ENCODE results near the gene TAF1B. TPM values are rescaled to one million over a fixed set of nuclear protein-coding genes. Genes with fewer than 3 reads are reported as not detected.

The TAF1B gene
- total and polyA plus RNA-seq, 2 experiments from 2014 or later: 8.0 to 19.4 TPM

DNA sequence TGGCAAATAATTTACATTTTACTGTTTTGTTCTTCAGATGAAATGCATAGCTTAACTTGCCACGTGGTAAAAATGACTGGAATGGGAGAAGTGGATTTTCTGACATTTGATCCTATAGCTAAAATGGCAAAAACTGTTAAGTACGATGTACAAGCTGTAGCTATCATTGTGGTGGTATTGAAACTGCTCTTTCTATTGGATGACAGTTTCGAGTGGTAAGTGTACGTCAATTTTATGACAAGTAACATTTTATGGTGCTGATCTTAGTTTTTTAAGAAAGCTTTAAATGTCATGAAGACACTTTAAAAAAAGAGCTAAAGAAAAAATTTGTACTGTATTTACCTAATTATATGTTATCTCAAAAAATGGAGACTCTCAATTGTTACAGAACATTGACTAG is 67.4 kb downstream of the TAF1B start:
- WGBS (ENCODE audit: low lambda C conversion rate, missing lambda C conversion rate): 85% methylated on average over 4 of the region's 4 CpGs
- H3K36me3 ChIP-seq (replicated peaks; ENCODE audit: insufficient read depth, low read depth): no peaks in the 10 kb centered on the region
- H3K4me1 ChIP-seq (ENCODE audit: insufficient read depth): no peaks in the 10 kb centered on the region

DNA sequence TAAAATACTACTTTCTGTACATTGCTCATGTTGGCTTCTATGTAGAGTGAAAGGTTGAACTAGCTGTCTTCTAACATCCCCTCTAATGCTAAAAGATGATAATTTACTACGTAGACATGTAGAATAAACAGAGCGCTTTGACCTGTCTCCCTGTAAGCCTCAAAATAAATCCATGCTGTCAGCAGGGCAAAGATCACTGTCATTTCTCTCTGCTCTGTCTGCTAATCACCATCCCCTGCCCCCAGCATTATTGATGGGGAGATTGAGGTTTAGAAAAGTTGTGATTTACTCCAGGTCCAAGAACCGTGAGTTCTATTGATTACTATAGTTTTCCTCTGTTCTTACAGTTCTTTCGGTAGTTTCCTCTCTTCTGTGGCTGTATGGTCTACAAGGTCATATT is 69.2 kb downstream of the TAF1B start:
- H3K9me2 ChIP-seq (replicated peaks; ENCODE audit: insufficient read depth): no peaks in the 10 kb centered on the region
- no peak overlapping the region for H3K27ac ChIP-seq
- TF ChIP-seq, protein P1, sequence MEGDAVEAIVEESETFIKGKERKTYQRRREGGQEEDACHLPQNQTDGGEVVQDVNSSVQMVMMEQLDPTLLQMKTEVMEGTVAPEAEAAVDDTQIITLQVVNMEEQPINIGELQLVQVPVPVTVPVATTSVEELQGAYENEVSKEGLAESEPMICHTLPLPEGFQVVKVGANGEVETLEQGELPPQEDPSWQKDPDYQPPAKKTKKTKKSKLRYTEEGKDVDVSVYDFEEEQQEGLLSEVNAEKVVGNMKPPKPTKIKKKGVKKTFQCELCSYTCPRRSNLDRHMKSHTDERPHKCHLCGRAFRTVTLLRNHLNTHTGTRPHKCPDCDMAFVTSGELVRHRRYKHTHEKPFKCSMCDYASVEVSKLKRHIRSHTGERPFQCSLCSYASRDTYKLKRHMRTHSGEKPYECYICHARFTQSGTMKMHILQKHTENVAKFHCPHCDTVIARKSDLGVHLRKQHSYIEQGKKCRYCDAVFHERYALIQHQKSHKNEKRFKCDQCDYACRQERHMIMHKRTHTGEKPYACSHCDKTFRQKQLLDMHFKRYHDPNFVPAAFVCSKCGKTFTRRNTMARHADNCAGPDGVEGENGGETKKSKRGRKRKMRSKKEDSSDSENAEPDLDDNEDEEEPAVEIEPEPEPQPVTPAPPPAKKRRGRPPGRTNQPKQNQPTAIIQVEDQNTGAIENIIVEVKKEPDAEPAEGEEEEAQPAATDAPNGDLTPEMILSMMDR (IDR thresholded peaks at IDR 0.05; ENCODE audit: poor library complexity): no peak
- TF ChIP-seq EZH2 (IDR thresholded peaks at IDR 0.05; ENCODE audit: borderline replicate concordance) (no peak), EZH2phosphoT487 (IDR thresholded peaks at IDR 0.05; ENCODE audit: low read depth, severe bottlenecking, unreplicated experiment) (no peak)
- no peaks in the 10 kb centered on the region for H3K27me3 ChIP-seq
- no peak overlapping the region for H2AFZ ChIP-seq
- no peak overlapping the region for H3K4me2 ChIP-seq
- WGBS (ENCODE audit: low lambda C conversion rate, missing lambda C conversion rate): 63% methylated on average over 4 of the region's 4 CpGs
- H4K20me1 ChIP-seq (ENCODE audit: insufficient read depth, poor library complexity, severe bottlenecking): no peaks in the 10 kb centered on the region
- no peak overlapping the region for H3K4me3 ChIP-seq
- no peaks in the 10 kb centered on the region for H3K36me3 ChIP-seq (replicated peaks; ENCODE audit: insufficient read depth, low read depth)
- no peaks in the 10 kb centered on the region for H3K79me2 ChIP-seq
- H3K4me1 ChIP-seq (ENCODE audit: insufficient read depth): no peaks in the 10 kb centered on the region
- no peaks in the 10 kb centered on the region for H3K9me3 ChIP-seq (ENCODE audit: low read depth)
- DNase-seq (ENCODE audit: low spot score): no peak

More for the DNA sequence above, 67.4 kb downstream of the TAF1B start:
- Histone ChIP-seq H3K9me3 (ENCODE audit: low read depth) (no peaks in the 10 kb centered on the region), H3K27ac (no peak overlapping the region), H2AFZ (no peak overlapping the region), H3K27me3 (no peaks in the 10 kb centered on the region), H3K4me2 (no peak overlapping the region), H3K79me2 (no peaks in the 10 kb centered on the region), H4K20me1 (ENCODE audit: insufficient read depth, poor library complexity, severe bottlenecking) (no peaks in the 10 kb centered on the region), H3K4me3 (no peak overlapping the region), H3K9me2 (replicated peaks; ENCODE audit: insufficient read depth) (no peaks in the 10 kb centered on the region)
- no peak for DNase-seq (ENCODE audit: low spot score)
- TF ChIP-seq, protein P1 (IDR thresholded peaks at IDR 0.05; ENCODE audit: poor library complexity): no peak
- TF ChIP-seq EZH2phosphoT487 (IDR thresholded peaks at IDR 0.05; ENCODE audit: low read depth, severe bottlenecking, unreplicated experiment): no peak
- no peak for TF ChIP-seq EZH2 (IDR thresholded peaks at IDR 0.05; ENCODE audit: borderline replicate concordance)

DNA sequence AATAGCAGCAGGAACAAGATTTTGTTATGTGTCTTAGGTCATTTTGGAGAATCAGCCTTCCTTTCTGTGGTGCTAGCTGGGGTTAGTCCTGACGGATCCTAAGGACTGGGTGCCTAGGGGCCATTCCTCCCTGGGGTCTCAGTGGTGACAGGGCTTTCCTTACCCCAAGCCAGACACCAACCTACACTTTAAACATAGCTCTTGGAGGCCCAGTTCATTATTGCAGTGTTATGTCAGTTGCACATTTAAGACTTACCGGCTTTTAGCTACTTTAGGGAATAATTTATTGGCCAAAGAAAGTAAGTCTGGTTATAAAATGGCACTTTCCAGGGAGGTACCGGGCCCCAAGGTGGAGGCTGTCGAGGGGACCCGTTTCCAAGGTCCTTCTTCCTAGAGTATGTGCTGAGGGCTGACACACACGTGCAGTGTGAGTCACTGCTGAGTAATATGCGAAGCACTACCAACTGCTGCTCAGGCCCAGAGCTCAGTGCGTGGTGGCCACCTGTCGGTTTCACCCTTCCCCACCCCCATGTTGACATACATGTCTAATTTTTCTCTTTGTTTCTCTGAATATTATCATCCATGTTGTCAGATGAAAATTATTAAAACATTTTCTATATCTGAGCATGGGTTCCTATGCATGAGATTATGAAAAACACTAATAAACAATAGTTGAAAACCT is 71.3 kb downstream of the TAF1B start:
- no peaks in the 10 kb centered on the region for H3K79me2 ChIP-seq
- TF ChIP-seq EZH2 (IDR thresholded peaks at IDR 0.05; ENCODE audit: borderline replicate concordance): no peak
- no peak for TF ChIP-seq EZH2phosphoT487 (IDR thresholded peaks at IDR 0.05; ENCODE audit: low read depth, severe bottlenecking, unreplicated experiment)
- TF ChIP-seq, protein P1 (IDR thresholded peaks at IDR 0.05; ENCODE audit: poor library complexity): no peak
- no peaks in the 10 kb centered on the region for H3K36me3 ChIP-seq (replicated peaks; ENCODE audit: insufficient read depth, low read depth)
- H4K20me1 ChIP-seq (ENCODE audit: insufficient read depth, poor library complexity, severe bottlenecking): no peaks in the 10 kb centered on the region
- no peak overlapping the region for H3K4me3 ChIP-seq
- no peaks in the 10 kb centered on the region for H3K9me2 ChIP-seq (replicated peaks; ENCODE audit: insufficient read depth)
- H3K27me3 ChIP-seq: no peaks in the 10 kb centered on the region
- H3K9me3 ChIP-seq (ENCODE audit: low read depth): no peaks in the 10 kb centered on the region
- no peak overlapping the region for H3K27ac ChIP-seq
- H2AFZ ChIP-seq: no peak overlapping the region
- 89% methylated on average over 9 of the region's 9 CpGs for WGBS (ENCODE audit: low lambda C conversion rate, missing lambda C conversion rate)
- H3K4me2 ChIP-seq: no peak overlapping the region
- H3K4me1 ChIP-seq (ENCODE audit: insufficient read depth): no peaks in the 10 kb centered on the region
- peak; percentile 24 for DNase-seq (ENCODE audit: low spot score)
